ENCODE measurements around the gene CFDP1. TPM values are rescaled to one million over a fixed set of nuclear protein-coding genes. Genes with fewer than 3 reads are reported as not detected.
A peak's percentile ranks its signal among the peaks of the same experiment; 100 is the strongest.

Gene CFDP1
- total RNA-seq, 2 experiments from 2014 or later = 34.7 to 39.9 TPM

DNA sequence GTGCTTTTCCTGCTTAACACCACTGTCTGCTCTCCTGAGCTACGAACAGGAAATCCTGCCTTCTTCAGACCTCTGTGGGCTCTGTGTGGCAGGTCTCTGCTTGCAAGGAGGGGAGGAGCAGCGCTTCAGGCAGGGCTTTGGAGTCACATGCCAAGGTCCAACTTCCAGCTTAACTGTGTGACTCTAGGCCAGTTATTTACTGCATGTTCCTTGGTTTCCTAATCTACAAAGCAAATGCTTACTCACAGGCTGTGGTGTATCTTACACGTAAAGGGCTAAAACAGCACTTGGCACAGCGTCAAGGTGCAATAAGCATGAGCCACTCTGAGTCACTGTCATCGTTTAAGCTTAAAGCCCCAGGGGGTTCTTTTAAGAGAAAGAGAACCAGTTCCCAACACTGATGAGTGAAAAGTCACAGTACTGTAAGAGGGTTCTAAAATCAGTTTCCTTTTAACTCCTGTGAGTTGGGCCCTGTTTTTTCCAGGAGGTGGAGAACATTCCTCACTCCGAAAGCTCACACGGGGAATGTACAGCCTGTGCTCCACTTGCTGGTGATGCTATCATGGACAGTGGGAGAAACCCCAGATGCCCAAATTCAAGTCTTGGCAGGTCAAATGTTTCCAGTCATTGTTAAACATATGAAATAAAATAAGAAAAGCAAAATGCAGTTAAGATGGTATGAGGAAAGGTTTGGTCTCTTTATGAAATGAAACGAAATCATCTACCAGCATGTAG, 127.8 kb downstream of the CFDP1 start:
- Mint-ChIP-seq H3K36me3 (ENCODE audit: low read depth) (peaks cover 39% of the 10 kb centered on the region), H3K4me3 (no peak overlapping the region), H3K27ac (peak overlapping the region; percentile 72), H3K9me3 (no peaks in the 10 kb centered on the region), H3K27me3 (no peaks in the 10 kb centered on the region), H3K4me1 (ENCODE audit: low read depth) (peaks cover 17% of the 10 kb centered on the region)
- DNase-seq (peak; percentile 82), ATAC-seq (peak; percentile 95)
- CTCF ChIA-PET = interaction anchor here (0.9 to 2.1 kb wide), 7 partner anchors 10 to 194 kb away, joined by 3 to 8 read pairs (median 4); no protein-coding TSS in a partner anchor
- POLR2A ChIA-PET = interaction anchor here (0.8 kb wide), 1 partner anchor 14 kb away, joined by 3 read pairs; no protein-coding TSS in a partner anchor
- intact Hi-C loops (cut with micrococcal nuclease) = no loop called here
- TF ChIP-seq, protein P1, sequence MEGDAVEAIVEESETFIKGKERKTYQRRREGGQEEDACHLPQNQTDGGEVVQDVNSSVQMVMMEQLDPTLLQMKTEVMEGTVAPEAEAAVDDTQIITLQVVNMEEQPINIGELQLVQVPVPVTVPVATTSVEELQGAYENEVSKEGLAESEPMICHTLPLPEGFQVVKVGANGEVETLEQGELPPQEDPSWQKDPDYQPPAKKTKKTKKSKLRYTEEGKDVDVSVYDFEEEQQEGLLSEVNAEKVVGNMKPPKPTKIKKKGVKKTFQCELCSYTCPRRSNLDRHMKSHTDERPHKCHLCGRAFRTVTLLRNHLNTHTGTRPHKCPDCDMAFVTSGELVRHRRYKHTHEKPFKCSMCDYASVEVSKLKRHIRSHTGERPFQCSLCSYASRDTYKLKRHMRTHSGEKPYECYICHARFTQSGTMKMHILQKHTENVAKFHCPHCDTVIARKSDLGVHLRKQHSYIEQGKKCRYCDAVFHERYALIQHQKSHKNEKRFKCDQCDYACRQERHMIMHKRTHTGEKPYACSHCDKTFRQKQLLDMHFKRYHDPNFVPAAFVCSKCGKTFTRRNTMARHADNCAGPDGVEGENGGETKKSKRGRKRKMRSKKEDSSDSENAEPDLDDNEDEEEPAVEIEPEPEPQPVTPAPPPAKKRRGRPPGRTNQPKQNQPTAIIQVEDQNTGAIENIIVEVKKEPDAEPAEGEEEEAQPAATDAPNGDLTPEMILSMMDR (IDR thresholded peaks at IDR 0.05) = no peak

DNA sequence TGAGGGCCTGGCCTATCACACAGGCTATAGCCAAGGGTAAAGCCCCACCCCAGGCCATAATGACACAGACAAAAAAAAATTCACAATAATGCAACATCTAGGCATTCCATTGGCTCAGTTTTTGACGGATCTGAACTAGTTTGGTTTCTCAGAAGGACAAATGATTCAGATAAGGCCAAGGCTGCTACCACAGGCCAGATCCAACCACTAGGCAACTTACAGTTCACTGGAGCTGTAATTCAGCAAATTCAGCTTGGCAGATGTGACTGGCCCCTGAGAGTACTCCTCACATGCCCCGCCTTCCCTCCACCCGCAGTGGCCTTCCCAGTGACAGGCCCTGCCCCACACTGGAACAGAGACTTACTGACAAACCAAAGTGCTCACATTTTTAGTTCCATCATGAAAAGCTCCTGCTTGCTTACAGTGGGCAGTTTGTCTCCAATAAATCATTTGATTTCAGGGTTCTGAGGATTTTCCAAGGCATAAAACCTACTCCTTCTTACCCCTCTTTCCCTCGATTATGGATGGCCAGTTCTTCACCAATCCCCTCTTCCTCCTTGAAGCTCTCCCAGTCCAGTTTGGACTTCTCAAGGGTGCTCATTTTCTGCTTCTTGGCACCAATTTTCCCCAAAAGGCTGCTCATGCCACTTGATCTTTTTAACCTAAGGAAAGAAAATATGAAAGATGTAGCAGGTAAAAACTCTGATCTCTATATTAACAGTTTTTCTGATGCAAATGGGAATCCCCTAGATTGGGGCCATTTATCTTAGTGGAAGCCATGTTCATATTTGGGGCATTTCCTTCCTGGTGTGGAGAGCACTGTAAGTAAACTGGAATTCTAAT, 128.6 kb downstream of the CFDP1 start:
- Mint-ChIP-seq H3K36me3 (ENCODE audit: low read depth) (peaks cover 44% of the 10 kb centered on the region), H3K9me3 (no peaks in the 10 kb centered on the region), H3K4me1 (ENCODE audit: low read depth) (peaks cover 17% of the 10 kb centered on the region), H3K27ac (peak overlapping the region; percentile 53), H3K4me3 (no peak overlapping the region), H3K27me3 (no peaks in the 10 kb centered on the region)
- ATAC-seq (no peak), DNase-seq (no peak)
- ChIA-PET CTCF (interaction anchor here (0.9 to 1.7 kb wide), 6 partner anchors 9 to 193 kb away, joined by 3 to 5 read pairs (median 4); no protein-coding TSS in a partner anchor), POLR2A (interaction anchor here (0.8 kb wide), 1 partner anchor 13 kb away, joined by 3 read pairs; no protein-coding TSS in a partner anchor)
- intact Hi-C loops (cut with micrococcal nuclease) = no loop called here
- TF ChIP-seq, protein P1 (IDR thresholded peaks at IDR 0.05) = no peak

DNA sequence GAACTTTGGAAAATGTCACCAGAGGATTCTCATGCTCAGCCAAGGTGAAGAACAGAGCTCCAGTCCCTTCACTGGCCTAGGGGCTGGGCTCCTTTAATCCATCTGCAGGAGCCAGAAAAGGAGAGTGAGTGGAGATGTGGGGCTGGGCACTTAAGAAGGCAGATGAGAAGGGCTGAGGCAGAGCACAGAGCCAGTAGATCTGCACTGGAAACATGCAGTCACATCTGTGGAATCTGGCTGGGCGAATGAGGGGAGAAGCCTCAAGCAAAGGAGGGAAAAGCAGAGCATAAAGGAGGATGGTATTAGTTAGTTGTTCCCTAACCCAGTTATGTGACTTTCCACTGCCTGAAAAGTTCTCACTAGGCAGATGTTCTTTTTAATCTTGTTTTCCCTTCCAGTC, 131.5 kb downstream of the CFDP1 start:
- DNase-seq = no peak
- POLR2A ChIA-PET = interaction anchor here (1.5 kb wide), 1 partner anchor 10 kb away, joined by 5 read pairs; no protein-coding TSS in a partner anchor
- intact Hi-C loops (cut with micrococcal nuclease) = no loop called here
- Mint-ChIP-seq H3K4me1 (ENCODE audit: low read depth) (peaks cover 17% of the 10 kb centered on the region), H3K27ac (no peak overlapping the region), H3K36me3 (ENCODE audit: low read depth) (peaks cover 64% of the 10 kb centered on the region), H3K4me3 (no peak overlapping the region), H3K9me3 (no peaks in the 10 kb centered on the region), H3K27me3 (no peaks in the 10 kb centered on the region)
- CTCF ChIA-PET = interaction anchor here (1.6 to 2.0 kb wide), 2 partner anchors 8 to 13 kb away, joined by 4 read pairs; no protein-coding TSS in a partner anchor
- TF ChIP-seq, protein P1 (IDR thresholded peaks at IDR 0.05) = no peak
- no peak for ATAC-seq

DNA sequence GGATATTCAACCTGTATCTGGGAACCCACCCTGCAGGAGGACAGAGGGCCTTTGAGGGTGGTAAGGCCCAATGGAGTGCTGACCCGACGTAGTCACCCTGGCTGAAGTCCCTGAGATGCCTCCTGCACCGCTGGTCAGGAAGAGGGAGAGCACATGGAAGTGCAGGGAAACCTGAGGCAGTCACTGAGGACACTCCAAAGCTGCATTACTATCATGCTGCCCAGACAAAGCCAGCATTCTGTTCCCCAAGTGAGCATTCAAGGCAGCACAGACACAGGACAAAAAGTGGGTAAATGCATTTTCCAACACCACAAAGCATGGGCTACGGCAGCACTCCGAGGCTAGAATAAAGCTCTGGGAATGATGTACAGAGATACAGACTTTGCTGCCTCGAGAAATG, 135.0 kb downstream of the CFDP1 start:
- DNase-seq = no peak
- ChIA-PET CTCF (no interaction called here), POLR2A (interaction anchor here (1.5 kb wide), 1 partner anchor 14 kb away, joined by 4 read pairs; no protein-coding TSS in a partner anchor)
- Mint-ChIP-seq H3K27ac (no peak overlapping the region), H3K36me3 (ENCODE audit: low read depth) (peaks cover 55% of the 10 kb centered on the region), H3K27me3 (no peaks in the 10 kb centered on the region), H3K9me3 (no peaks in the 10 kb centered on the region), H3K4me3 (no peak overlapping the region), H3K4me1 (ENCODE audit: low read depth) (no peaks in the 10 kb centered on the region)
- no peak for ATAC-seq
- TF ChIP-seq, protein P1 (IDR thresholded peaks at IDR 0.05) = no peak
- intact Hi-C loops (cut with micrococcal nuclease) = no loop called here

All from activated CD8-positive, alpha-beta T cell treated with anti-CD3 and anti-CD28 coated beads for 36 hours (primary cell).